Transverse colon (tissue), 4 donors: ENCODE measurements around the gene RAB40A. TPM values are rescaled to one million over a fixed set of nuclear protein-coding genes. Genes with fewer than 3 reads are reported as not detected.

Source experiments
- DNase-seq: peaks from one replicate; pipeline ENCODE4 v3.0.0-alpha.2; 2019
- H3K27ac ChIP-seq, 4 donors: fragments of 200-600 bp; sonication (generic); 2 replicates each; pipeline ENCODE4 v1.5.1; 2016 to 2018; ENCODE audit warnings: inconsistent platforms in 4 of 4
- H3K27me3 ChIP-seq: fragments of 200-600 bp; sonication (generic); 2 replicates; pipeline ENCODE4 v1.5.1; 2017; ENCODE audit warnings: inconsistent platforms
- H3K36me3 ChIP-seq, 4 donors: fragments of 200-600 bp; sonication (generic); 2 replicates each; pipeline ENCODE4 v1.5.1; 2017 to 2019; ENCODE audit warnings: inconsistent platforms in 4 of 4
- H3K4me1 ChIP-seq, 4 donors: fragments of 200-600 bp; sonication (generic); 2 replicates each; pipeline ENCODE4 v1.5.1; 2017 to 2020; ENCODE audit warnings: inconsistent platforms in 4 of 4
- H3K4me3 ChIP-seq, 4 donors: fragments of 200-600 bp; sonication (generic); 1 replicate in 1 of 4; 2 replicates in 3 of 4; pipeline versions ENCODE4 v1.5.1 to v1.6.1; 2017 to 2019; ENCODE audit warnings: inconsistent platforms in 4 of 4
- H3K9me3 ChIP-seq, 2 donors: fragments of 200-600 bp; sonication (generic); 2 replicates each; pipeline ENCODE4 v1.5.1; 2017 to 2019; ENCODE audit warnings: inconsistent platforms in 2 of 2
- EP300 ChIP-seq: sonication (generic); formaldehyde crosslinking; IDR thresholded peaks from one replicate; pipeline ENCODE4 v1.6.1; 2017; ENCODE audit warnings: antibody characterized with exemption, low read depth
- POLR2A ChIP-seq: fragments of 450-650 bp; IDR thresholded peaks from one replicate; pipeline ENCODE4 v1.6.1; 2016; ENCODE audit warnings: antibody characterized with exemption, mild to moderate bottlenecking, moderate library complexity
- POLR2AphosphoS5 ChIP-seq, 3 donors: sonication (generic); formaldehyde crosslinking; IDR thresholded peaks; one replicate each; pipeline ENCODE4 v1.6.1; 2016; ENCODE audit warnings: antibody characterized with exemption in 3 of 3
- WGBS, 2 donors: methylation state at CpG; one replicate each; pipeline ENCODE4 v1.1.5; 2018; ENCODE audit warnings: low coverage in 1 of 2; 5-methylcytosine and 5-hydroxymethylcytosine counted together
- in situ Hi-C, 4 donors: fragments of 200-750 bp; cut with MboI; loops; one replicate each; pipeline versions ENCODE4 v1.15.0 to v1.15.1; 2017; ENCODE audit warnings: low sequenced_read_pairs in 3 of 4, low pct_ligation_motif_present in 1 of 4, low pct_unique_long_range_greater_than_20kb in 1 of 4
- intact Hi-C: fragments of 100-400 bp; cut with DNase I; formaldehyde crosslinking; loops from one replicate; pipeline ENCODE4 v1.15.1; 2023; ENCODE audit warnings: low total_unique reads
- total RNA-seq, 4 donors: library from RNA; depleted of rRNA; stranded (reverse); fragments of >200 nt; gene quantifications; one replicate each; pipeline ENCODE4 v1.1.0, GENCODE V29; 2016
- TF ChIP-seq, protein P1 (sequence below), 5 experiments: fragments of 200-600 bp in 3 of 5; fragments of 450-650 bp in 2 of 5; sonication (generic) in 3 of 5; IDR thresholded peaks; 1 replicate in 2 of 5; 2 replicates in 3 of 5; pipeline ENCODE4 v1.5.1; 2016 to 2017; ENCODE audit warnings: antibody characterized with exemption in 5 of 5, inconsistent platforms in 3 of 5, mild to moderate bottlenecking in 2 of 5, moderate library complexity in 1 of 5

Gene RAB40A
- total RNA-seq, 4 donors from 2014 or later, result 0.55 to 1.4 TPM; not detected in 2

DNA sequence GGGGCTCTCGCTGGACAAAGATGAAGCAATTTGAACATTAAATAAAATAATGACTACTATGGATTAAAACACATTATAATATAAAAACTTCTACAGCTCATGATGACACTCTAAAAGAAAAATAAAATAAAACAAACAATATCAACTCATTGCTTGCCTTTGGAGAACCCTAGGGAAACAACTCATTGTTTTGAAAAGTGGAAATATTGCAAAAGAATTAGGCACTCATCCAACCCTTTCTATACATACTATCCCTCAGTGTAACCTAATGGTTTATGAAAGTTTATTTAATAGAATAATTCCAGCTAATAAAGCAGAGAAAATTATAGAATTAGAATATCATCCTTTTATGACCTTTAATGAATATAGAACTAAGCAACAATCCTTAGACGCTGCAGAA is 718 bp downstream of the RAB40A start:
- no peak for DNase-seq
- no peak for TF ChIP-seq POLR2A
- no peak for TF ChIP-seq EP300
- TF ChIP-seq, protein P1, sequence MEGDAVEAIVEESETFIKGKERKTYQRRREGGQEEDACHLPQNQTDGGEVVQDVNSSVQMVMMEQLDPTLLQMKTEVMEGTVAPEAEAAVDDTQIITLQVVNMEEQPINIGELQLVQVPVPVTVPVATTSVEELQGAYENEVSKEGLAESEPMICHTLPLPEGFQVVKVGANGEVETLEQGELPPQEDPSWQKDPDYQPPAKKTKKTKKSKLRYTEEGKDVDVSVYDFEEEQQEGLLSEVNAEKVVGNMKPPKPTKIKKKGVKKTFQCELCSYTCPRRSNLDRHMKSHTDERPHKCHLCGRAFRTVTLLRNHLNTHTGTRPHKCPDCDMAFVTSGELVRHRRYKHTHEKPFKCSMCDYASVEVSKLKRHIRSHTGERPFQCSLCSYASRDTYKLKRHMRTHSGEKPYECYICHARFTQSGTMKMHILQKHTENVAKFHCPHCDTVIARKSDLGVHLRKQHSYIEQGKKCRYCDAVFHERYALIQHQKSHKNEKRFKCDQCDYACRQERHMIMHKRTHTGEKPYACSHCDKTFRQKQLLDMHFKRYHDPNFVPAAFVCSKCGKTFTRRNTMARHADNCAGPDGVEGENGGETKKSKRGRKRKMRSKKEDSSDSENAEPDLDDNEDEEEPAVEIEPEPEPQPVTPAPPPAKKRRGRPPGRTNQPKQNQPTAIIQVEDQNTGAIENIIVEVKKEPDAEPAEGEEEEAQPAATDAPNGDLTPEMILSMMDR (IDR thresholded peaks at IDR 0.05), result no peak
- no peak for TF ChIP-seq POLR2AphosphoS5 (IDR thresholded peaks at IDR 0.05)
- H3K4me3 ChIP-seq, result no peak overlapping the region
- in situ Hi-C loops, result no loop called here
- H3K4me1 ChIP-seq, result no peaks in the 10 kb centered on the region
- no peaks in the 10 kb centered on the region for H3K9me3 ChIP-seq
- intact Hi-C loops, result no loop called here
- no peaks in the 10 kb centered on the region for H3K27me3 ChIP-seq
- no peak overlapping the region for H3K27ac ChIP-seq
- WGBS, 2 donors, result 94 to 100% methylated on average over 1 to 2 of the region's 2 CpGs
- H3K36me3 ChIP-seq, result no peaks in the 10 kb centered on the region

DNA sequence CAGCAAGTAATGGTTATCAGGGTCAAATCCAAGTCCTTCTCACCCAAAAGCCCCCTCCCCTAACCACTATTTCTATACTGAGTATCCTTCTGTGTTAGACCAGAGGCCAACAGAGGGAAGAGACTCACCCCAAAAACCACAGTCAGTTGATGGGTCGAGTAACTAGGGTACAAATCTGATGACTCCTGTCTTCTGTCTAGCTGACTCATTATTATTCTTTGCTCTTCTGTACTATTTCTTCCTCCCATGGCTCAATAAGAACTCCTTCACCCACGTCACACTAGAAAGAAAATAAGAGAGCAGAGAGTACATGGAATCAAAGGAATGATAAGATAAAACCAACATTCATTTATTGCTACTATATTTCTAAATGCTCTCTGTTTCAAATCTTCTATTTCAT is 2.0 kb downstream of the RAB40A start:
- Histone ChIP-seq H3K27ac (no peak overlapping the region), H3K9me3 (no peaks in the 10 kb centered on the region), H3K36me3 (no peaks in the 10 kb centered on the region), H3K4me1 (no peaks in the 10 kb centered on the region), H3K27me3 (no peaks in the 10 kb centered on the region), H3K4me3 (no peak overlapping the region)
- TF ChIP-seq POLR2AphosphoS5 (IDR thresholded peaks at IDR 0.05), result no peak
- TF ChIP-seq, protein P1 (IDR thresholded peaks at IDR 0.05), result no peak
- no peak for TF ChIP-seq POLR2A
- no peak for TF ChIP-seq EP300
- in situ Hi-C loops, result no loop called here
- DNase-seq, result no peak
- 39 to 79% methylated on average over 2 of the region's 2 CpGs for WGBS, 2 donors
- intact Hi-C loops, result no loop called here

DNA sequence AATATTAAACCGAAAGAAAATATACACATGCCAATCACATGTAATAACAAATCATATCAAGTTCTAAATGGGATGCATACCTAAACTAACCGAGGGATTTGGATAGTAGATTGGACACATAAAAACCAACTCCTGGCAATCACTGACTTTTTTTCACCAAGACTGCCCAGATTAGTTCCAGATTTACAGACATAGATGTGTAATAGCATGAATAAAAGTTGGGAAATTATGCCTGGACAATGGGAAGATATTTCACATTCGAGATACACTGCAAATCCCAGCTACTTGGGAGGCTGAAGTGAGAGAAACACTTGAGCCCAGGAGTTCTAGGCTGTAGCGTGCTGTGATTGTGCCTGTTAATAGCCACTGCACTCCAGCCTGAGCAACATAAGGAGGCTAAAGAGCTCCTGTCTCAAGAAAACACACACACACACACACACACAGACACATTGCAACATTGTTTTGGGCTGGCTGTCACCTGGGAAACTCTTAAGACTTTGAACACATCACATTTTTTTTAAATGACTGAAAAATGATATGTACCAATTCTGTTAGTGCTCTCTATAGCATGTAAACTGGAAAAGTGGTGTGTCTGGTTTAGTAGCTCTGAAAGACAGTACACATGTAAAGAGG is 5.7 kb downstream of the RAB40A start:
- in situ Hi-C loops (no loop called here), intact Hi-C loops (no loop called here)
- DNase-seq, result no peak
- TF ChIP-seq POLR2AphosphoS5 (IDR thresholded peaks at IDR 0.05), result no peak
- Histone ChIP-seq H3K4me3 (no peak overlapping the region), H3K9me3 (no peaks in the 10 kb centered on the region), H3K4me1 (no peaks in the 10 kb centered on the region), H3K27ac (no peak overlapping the region), H3K27me3 (no peaks in the 10 kb centered on the region), H3K36me3 (no peaks in the 10 kb centered on the region)
- WGBS, 2 donors, result 61 to 80% methylated on average over 1 to 4 of the region's 4 CpGs

DNA sequence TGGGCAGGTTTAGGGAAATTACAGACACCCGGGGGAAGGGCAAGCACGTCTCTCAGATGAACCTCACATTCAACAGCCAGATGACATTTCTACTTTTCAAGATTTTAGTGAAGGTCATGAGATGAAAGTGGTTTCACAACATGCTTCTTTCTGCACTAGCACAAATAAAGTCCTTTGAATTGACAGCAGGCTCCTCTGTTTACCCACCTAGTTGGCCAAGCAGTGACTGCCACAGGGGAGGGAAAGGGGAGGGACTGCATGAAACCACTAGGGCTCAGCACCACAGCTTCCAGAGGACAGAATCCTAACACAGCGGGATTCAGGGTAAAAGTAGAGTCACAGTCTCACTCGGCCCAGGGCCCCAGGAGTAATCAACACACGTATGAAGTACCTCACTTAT is 6.2 kb downstream of the RAB40A start:
- Histone ChIP-seq H3K27me3 (no peaks in the 10 kb centered on the region), H3K27ac (no peak overlapping the region), H3K4me1 (no peaks in the 10 kb centered on the region), H3K9me3 (no peaks in the 10 kb centered on the region), H3K4me3 (no peak overlapping the region), H3K36me3 (no peaks in the 10 kb centered on the region)
- in situ Hi-C loops (no loop called here), intact Hi-C loops (no loop called here)
- TF ChIP-seq EP300, result no peak
- TF ChIP-seq POLR2AphosphoS5 (IDR thresholded peaks at IDR 0.05), result no peak
- TF ChIP-seq POLR2A, result no peak
- TF ChIP-seq, protein P1 (IDR thresholded peaks at IDR 0.05), result no peak
- no peak for DNase-seq
- 66 to 100% methylated on average over 1 to 5 of the region's 5 CpGs for WGBS, 2 donors

DNA sequence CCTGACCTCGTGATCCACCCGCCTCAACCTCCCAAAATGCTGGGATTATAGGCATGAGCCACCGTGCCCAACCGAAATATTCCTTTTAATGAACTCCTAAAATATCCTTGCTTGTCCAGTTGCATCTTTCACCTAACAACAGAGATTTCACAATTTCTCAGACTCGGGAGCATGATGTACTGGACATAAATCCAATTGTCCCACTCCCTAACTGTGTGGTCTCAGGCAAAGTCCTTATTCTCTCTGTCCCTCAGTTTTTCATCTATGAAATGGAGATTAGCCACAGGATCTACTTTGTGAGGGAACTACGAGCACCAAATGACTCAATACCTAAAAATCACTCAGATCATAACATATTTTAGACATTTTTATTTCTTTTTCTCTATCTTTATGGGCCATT is 9.3 kb downstream of the RAB40A start:
- Histone ChIP-seq H3K27me3 (no peaks in the 10 kb centered on the region), H3K4me1 (no peaks in the 10 kb centered on the region), H3K36me3 (no peaks in the 10 kb centered on the region), H3K27ac (no peak overlapping the region), H3K4me3 (no peak overlapping the region), H3K9me3 (no peaks in the 10 kb centered on the region)
- intact Hi-C loops, result no loop called here
- DNase-seq, result no peak
- 80% methylated on average over 6 of the region's 6 CpGs; no CpG with 5 or more reads in 1 of the 2 donors for WGBS, 2 donors
- in situ Hi-C loops, result no loop called here
- TF ChIP-seq POLR2AphosphoS5 (IDR thresholded peaks at IDR 0.05) (no peak), POLR2A (no peak), EP300 (no peak)
- TF ChIP-seq, protein P1 (IDR thresholded peaks at IDR 0.05), result no peak
